GM19328 (cell line): ENCODE data around the gene PHRF1.

Source experiments
- ATAC-seq: cut with Tn5 transposase; IDR thresholded peaks from one replicate; pipeline ENCODE4 v1.9.1; 2021; ENCODE audit warnings: mild to moderate bottlenecking, moderate library complexity; ENCODE audit not compliant: unreplicated experiment

PHRF1 gene

DNA sequence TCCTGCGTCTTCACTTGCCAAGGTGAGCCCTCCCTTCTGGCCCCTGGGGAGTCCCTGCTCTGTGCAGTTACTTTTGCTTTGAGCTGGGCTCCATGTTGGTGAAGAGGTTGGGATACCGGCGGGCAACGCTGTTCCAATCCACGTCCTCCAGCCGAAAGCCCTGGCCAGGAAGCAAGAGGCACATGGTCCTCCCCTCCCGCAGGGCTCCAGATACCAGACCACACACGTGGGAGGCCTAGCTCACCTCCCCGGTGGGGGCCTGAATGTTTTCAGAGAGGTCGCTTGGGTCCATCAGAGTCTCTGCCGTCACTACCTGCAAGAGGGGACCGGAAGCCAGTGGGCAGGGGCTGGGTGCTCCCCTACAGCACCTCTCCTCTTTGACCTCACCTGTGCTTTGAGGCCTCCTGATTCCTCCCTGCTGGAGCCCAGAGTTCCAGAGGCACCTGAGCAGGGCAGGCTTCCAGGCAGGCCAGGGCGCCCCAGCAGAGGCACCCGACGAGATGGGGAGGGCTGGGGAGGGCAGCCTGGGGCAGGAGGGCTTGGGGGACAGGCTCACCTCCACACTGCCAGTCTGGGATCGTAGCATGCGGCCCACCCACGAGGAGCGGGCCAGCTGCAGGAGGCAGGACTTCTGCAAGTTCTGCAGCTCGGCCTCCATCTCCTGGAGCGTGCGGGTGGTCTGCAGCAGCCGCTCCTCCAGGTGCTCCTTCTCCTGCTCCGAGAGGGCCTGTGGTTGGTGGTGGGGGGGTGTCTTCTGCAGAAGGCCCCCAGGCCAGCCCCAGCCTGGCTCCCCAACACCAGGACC is 18.7 kb upstream of the PHRF1 start:
- ATAC-seq, result no peak

DNA sequence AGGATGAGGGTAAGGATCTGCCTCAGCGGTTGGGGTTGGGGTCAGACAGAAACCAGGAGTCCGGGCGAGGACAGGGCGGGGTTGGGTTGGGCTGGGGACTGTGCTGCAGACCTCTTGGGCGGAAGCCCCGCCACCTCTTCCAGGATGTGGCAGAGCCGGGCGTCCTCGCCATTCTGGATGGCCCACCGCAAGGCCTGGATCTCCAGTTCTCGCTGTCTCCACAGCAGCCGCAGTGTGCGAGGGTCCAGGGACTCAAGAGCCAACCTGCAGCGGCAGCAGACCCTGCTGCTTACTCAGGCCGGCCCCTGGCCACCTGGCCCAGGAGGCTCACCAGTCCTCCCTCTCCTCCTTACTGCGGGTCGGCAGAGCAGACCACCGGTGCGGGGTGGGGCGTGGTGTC is 17.8 kb upstream of the PHRF1 start:
- no peak for ATAC-seq

DNA sequence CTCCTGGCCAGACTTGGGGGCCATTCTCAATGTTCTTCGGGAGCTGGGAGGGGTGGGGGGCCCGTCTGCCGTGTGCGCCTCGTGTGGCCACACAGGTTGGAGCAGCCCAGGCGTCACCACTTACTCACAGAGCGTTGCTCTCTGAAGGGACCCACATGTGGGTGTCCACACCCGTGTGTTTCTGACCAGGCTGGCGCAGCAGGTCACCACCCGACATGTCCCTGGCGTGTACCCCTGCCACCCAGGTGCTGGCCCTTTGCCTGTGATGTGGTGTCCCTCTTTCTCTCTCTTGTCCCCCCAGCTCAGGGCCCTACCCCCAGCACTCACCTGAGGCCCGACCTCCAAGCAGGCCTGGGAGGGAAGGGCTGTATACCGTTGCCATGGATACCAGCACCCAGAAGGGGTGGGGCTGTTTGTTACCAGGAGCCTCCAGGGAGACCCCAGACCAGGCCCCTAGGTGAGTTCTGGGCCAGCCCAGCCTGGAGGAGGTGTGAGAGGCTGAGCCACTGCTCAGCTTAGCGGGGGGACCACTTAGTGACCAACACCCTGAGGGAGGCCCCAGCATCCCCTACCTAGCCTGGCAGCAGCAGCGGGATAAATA is 17.1 kb upstream of the PHRF1 start:
- no peak for ATAC-seq

DNA sequence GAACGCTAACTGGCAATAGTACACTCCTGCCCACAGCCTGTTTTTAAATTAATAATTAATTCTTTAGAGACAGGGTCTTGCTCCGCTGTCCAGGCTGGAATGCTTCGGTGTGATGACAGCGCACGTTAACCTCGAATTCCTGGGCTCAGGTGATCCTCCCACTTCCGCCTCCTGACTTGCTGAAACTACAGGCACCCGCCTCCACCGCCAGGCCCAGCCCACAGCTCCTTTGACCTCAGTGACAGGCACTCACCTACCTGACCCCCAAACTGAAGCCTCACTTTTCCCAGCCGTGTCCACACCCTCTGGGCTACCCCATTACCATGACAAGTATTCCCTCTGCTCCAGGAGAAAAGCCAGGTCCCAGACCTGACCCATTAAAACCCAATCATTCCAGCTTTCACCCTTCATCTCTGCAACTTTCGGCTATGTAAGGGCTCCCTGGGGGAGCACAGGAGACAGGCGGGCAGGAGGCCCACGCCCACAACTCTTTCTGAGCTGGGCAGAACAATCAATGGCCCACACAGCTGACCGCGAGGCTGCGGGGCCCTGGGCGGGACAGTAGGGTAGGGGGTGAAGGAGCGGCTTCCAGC is 16.5 kb upstream of the PHRF1 start:
- no peak for ATAC-seq

DNA sequence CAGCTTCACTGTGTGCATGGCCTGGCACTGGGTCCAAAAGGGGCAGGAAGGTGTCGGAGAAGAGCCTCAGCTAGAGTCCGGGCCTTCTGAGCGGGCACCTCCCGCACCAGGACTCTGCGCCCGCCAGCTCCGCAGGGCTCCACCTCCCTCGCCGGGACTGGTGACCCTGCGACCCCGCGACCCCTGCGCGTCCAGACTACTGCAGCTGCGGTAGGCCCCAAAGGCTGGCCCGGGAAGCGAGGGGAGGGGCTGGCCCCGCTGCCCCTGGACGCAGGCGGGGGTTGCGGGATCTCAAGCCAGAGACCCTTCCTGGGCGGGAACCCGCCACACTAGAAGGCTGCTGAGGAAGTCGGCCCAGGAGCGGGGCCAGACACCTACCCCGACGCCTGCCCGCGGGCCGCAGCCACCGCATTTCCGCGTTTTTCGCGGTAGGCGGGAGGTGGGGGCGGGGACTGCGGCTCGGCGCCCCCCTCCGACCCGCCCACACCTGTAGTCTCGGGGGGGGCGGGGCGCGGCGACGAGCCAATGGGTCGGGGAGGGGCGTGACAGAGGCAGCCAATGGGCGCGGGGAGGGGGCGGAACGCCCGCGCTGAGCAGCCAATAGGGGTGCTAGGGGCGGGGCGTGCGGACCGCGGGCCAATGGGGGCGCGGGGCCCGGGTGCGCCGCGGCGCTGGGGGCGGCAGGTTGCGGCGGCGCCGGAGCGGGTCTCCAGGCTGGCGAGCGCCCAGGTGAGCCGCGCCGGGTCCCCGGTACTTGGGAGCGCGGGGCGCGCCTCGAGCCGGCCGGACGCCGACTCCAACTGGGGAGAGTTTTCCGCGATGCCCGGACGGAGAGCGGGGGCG is 15.7 kb upstream of the PHRF1 start, which contains the start of the genes LMNTD2 and RASSF7:
Gene LMNTD2, minus strand, starts transcription at position 434 of the 843 bp plus-strand sequence. Its CDS starts 22 bp downstream, at position 412.
Gene RASSF7, plus strand, starts transcription at position 666 of the 843 bp plus-strand sequence. CDS start 799 bp downstream, outside the sequence.
- peak; percentile 86 for ATAC-seq

DNA sequence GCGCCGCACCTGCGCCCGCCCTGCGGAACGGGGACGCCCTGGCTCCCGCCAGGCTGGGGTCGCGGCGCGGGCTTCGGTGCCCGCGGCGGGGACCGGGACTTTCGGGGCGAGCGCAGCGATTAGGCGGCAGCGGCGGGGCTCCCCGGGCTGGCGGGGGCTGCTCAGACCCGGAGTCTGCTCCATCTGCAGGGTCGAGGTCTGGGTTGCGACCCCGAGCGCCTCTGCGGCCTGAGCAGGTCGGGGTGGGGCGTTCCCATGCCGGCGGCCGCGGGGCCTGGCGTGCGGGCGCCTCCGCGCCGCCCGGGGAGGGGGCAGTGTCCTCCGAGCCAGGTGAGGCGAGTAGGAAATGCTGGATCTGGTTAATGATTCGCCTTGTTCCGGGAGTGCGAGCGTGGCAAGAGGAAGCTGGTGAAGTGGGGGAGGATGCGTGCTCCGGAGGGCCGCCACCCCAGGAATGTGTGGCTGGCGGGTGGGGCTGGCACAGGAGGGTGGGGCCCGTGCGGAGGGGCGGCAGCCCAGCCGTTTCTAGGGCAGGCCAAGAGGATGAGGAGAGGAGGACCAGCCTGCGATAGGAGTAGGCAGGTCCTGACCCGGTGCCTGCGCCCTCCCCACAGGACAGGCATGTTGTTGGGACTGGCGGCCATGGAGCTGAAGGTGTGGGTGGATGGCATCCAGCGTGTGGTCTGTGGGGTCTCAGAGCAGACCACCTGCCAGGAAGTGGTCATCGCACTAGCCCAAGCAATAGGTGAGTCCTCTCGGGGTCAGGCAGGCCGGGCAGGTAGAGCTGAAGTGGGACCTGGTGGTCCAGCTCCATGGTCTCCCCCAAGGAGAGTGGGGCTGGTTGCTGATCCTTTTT is 14.9 kb upstream of the PHRF1 start:
- peak; percentile 15 for ATAC-seq

DNA sequence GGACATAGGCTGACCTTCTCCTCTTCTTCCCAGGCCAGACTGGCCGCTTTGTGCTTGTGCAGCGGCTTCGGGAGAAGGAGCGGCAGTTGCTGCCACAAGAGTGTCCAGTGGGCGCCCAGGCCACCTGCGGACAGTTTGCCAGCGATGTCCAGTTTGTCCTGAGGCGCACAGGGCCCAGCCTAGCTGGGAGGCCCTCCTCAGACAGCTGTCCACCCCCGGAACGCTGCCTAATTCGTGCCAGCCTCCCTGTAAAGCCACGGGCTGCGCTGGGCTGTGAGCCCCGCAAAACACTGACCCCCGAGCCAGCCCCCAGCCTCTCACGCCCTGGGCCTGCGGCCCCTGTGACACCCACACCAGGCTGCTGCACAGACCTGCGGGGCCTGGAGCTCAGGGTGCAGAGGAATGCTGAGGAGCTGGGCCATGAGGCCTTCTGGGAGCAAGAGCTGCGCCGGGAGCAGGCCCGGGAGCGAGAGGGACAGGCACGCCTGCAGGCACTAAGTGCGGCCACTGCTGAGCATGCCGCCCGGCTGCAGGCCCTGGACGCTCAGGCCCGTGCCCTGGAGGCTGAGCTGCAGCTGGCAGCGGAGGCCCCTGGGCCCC is 14.1 kb upstream of the PHRF1 start:
- no peak for ATAC-seq

DNA sequence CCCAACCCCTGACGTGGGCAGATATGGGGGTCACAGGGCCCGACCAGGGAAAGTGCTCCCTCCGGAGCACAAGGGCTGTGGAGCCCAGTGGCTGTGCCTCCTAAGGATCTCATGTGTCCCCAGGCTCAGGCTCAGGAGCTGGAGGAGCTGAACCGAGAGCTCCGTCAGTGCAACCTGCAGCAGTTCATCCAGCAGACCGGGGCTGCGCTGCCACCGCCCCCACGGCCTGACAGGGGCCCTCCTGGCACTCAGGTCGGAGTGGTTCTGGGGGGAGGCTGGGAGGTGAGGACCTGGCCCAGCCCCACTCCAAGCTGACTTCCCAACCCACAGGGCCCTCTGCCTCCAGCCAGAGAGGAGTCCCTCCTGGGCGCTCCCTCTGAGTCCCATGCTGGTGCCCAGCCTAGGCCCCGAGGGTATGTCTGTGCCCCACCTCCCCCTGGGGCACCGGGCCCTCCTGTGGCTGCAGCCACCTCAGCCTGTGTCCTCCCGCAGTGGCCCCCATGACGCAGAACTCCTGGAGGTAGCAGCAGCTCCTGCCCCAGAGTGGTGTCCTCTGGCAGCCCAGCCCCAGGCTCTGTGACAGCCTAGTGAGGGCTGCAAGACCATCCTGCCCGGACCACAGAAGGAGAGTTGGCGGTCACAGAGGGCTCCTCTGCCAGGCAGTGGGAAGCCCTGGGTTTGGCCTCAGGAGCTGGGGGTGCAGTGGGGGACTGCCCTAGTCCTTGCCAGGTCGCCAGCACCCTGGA is 13.0 kb upstream of the PHRF1 start:
- no peak for ATAC-seq

DNA sequence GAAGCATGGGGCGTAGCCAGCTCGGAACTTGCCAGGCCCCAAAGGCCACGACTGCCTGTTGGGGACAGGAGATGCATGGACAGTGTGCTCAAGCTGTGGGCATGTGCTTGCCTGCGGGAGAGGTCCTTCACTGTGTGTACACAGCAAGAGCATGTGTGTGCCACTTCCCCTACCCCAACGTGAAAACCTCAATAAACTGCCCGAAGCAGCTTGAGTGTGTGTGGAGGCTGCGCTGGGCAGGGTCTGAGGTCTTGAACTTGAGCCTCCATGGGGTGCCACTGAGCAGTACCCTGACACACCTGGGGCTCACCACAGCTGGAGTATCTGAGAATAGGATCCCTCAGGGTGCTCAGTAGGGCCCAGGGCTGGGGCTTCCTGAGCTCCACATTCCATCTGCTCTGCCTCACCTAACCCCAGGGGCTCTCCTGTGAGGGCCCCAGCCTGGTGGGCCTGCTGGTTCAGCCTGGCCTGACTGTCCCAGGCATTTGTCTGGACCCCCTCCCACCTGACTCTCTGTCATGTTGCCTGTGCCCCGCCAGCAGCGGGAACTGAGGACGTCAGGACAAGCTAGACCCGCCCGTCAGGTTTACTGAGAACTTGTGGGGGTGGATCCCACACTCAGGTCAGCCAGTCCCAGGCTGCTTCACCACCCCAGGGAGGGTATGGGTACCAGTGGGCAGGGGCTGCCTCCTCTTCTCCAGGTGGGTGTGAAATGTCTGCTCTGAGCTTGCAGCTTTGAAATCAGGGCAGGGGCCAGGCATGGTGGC is 12.3 kb upstream of the PHRF1 start:
- ATAC-seq, result no peak

DNA sequence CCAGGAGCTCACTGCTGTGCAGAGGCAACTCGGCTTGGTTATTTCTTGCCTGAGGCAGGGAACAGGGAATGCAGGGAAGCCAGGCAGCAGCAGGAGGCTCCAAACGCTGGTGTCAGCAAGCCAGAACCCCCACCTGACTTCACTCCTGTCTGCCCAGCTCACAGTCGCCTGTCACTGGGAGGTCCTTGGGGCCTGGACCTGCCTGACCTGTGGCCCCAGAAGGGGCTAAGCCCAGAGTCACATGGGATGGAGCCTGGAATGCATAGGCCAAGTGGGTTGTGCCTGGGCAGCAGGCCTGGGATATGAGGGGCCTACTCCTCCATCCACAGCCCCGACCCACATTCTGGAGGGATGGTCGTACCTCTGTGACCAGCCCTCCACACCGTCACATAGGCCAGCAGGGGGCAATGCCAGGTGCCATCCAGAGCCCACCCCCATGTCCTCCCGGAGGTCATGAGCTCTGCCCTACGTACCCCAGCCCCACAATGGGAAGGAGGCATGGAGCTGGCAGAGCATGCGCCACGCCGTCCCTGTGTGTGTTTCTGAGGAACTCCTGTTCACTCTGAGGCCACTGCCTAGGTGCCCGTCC is 10.3 kb upstream of the PHRF1 start:
- no peak for ATAC-seq

DNA sequence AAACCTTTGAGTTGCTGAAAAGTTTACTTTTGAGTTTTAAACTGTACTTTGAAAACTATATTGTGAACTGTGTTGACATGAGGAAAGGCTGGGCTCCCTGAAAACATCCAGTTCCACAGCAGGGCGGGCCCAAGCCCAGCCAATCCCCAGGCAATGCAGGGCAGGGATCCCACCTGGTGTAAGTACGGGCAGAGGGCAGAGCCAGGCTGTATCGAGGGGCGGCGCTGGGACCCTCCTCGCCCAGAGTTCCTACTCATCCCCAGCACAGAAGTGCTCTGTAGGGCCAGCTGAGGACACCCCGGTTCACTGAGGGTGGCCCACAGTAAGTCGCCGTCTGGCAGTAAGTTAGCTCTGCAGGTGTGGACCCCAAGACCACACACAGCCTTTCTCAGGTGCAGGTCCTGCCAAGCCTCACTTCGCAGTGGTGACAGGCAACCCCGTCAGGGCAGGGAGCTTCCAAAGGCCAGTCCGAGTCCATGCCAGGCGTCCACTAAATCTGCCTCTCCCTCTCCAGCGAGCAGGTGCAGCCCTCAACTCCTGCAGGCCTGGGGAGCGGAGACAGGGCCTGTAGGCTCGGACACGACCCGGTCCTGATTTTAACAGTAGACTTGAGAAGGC is 9.2 kb upstream of the PHRF1 start:
- no peak for ATAC-seq

DNA sequence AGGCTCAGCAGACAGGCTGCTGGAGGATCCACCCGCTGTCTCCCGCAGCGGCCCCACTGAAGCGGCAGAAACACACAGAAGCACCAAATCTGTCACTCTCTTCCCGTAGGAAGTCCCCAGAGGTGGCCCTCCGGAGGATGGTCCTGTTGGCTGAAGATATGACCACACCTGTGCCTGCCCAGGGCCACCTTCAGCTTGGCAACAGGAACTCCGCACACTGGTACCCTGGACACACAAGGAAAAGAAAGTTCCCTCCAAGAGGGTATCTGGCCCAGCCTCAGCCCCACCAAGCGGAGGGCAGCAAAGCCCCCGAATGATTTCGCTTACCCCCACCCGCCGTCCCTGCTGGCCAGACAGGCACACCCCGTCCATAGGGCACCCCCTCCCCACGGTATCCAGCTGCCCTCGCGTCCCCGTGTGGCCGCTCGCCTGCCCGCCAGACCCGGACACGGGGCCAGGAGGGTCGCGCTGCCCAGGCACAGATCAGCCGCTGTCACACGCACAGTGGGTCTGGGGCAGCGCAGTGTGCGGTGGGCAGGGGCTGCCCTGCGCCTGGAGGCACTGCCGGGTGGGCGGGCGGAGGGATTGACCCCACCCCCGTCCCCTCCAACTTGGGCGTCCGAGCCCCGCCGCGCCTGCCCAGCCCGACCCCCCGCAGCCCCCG is 8.5 kb upstream of the PHRF1 start:
- ATAC-seq, result no peak

DNA sequence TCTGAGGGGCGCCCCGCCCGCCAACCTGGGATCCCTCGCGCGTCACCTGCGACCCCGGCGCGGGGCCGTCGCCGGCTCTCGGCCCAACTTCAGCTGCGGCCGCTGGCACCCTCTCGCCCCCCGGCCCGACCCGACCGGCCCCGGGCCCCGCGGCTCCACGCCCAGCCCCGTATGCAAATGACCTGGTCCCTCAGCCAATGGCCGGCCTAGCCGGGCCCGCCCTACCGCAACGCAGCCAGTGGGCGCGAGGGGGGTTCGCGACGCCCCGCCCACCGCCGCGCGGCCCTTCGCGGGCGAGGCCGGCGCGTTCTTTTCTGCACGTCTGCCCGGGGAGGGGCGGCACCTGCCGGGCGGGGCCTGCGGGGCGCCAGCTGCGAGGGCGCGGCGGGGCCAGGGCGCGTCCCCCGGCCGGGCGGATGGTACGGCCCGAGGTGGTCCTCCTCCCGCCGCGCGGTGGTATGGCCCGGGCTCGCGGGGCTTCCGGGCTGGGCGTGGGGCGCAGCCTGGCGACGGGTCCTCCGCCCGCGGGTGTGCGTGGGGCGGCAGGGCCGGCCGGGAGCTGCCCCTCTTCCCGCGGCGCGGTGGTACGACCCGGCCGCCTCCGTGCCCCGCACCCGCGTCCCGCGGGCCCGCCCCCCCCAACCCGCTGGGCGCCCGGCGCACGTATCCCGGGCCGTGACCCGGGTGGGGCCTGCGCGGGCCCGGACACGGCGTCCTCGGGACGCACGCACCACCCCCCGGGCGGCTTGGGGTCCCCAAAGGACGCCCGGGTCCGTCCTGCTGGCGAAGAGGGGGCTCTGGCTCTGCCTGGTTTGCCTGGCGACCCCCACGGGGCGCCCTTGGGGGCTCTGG is 7.7 kb upstream of the PHRF1 start:
- ATAC-seq, result peak; percentile 81

DNA sequence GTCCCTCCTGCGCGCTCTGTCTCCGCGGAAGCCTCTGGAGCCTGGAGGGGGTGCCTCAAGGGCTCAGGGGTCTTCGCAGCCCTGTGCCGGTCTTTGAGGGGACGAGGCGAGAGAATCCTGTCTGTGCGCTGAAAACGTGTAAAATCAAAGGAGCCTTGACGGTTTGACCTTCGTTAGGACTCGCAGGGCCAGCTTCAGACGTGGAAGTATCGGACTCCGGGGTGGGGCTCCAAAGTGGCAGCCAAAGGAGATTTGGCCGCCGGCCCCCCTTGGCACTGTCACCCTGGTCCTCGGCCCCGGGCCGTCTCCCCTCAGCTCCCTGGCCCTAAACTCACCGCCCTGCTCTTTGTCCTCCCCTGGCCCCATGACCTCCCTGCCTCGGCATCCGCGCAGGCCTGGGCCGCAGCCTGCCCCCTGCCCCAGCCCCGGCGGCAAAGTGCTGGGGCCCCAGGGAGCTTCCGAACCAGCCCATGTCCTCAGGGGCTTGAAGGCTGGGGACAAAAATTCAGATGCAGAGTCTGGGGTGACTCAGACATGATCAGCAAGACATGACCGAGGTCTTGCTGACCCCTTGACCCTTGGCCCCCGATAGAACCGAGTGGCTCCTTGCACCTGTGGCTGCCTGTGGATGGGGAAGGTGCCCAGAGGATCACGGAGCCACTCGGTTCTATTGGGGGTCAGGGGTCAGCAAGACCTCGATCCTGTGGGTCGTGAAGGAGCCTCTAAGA is 6.9 kb upstream of the PHRF1 start:
- ATAC-seq, result no peak

DNA sequence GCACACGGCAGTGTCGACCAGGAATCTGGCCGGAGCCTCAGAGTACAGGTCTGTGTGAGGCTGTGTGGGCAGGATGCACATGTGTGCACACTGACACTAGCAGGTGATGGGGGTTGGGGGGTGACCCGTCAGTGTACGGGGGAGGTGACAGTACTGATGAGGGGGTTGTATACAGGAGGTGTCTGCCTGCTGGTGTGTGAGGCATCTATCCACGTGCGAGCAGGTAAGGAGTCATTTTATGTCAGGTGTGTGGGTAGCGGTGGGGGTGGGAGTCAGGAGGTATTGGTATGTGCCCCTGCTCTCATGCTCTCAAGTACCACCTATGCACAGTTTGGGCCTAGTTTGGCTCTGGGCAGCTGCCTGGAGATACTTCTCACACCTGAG is 4.5 kb upstream of the PHRF1 start:
- ATAC-seq, result no peak
